IPS DF 19.7 (cell line): ENCODE measurements around the gene IL10RA.

Source experiments
- DNase-seq: peaks from one replicate; pipeline ENCODE4 v3.0.0-alpha.2; 2013; ENCODE audit warnings: low read depth, low spot score

Gene IL10RA

GRCh38 chr11:118046051-118046963, 60.1 kb downstream of the IL10RA start:
- no peak for DNase-seq

GRCh38 chr11:118046964-118047700, 60.9 kb downstream of the IL10RA start:
- no peak for DNase-seq

GRCh38 chr11:118047749-118048148, 61.6 kb downstream of the IL10RA start:
- no peak for DNase-seq

- no peak for DNase-seq
Measured at GRCh38 chr11:118048472-118049370, 62.5 kb downstream of the IL10RA start.

GRCh38 chr11:118049771-118050170, 63.6 kb downstream of the IL10RA start:
- no peak for DNase-seq

GRCh38 chr11:118050208-118050891, 64.2 kb downstream of the IL10RA start:
- no peak for DNase-seq
